Right cardiac atrium (tissue), 5 donors: ENCODE measurements around the gene TMEM237. TPM values are rescaled to one million over a fixed set of nuclear protein-coding genes. Genes with fewer than 3 reads are reported as not detected.

ENCODE experiments used
- ATAC-seq, 2 donors: fragments of 200-7000 bp; cut with Tn5 transposase; one replicate each; pipeline versions ENCODE4 v1.8.0 to v1.9.1; 2020; ENCODE audit warnings: moderate library complexity in 2 of 2, mild to moderate bottlenecking in 1 of 2
- DNase-seq, 3 donors: peaks; one replicate each; pipeline ENCODE4 v3.0.0-alpha.2; 2020
- H3K27ac ChIP-seq: one replicate; pipeline ENCODE4 v1.5.1; 2013; ENCODE audit warnings: mild to moderate bottlenecking, low read length, control low read depth, moderate library complexity
- H3K27me3 ChIP-seq: one replicate; pipeline ENCODE4 v1.6.1; 2013; ENCODE audit not compliant: control insufficient read depth, insufficient read depth
- H3K4me1 ChIP-seq: one replicate; pipeline ENCODE4 v1.6.1; 2013; ENCODE audit warnings: low read length; ENCODE audit not compliant: control insufficient read depth, insufficient read depth
- H3K4me3 ChIP-seq: one replicate; pipeline ENCODE4 v1.5.1; 2013; ENCODE audit warnings: low read length, control low read depth
- H3K9me3 ChIP-seq: one replicate; pipeline ENCODE4 v1.6.1; 2013; ENCODE audit warnings: low read length; ENCODE audit not compliant: control insufficient read depth
- WGBS: extraction: QIAGEN DNeasy Blood & Tissue Kit; methylation state at CpG from one replicate; pipeline ENCODE4 v1.1.7; 2013; 5-methylcytosine and 5-hydroxymethylcytosine counted together
- intact Hi-C, 4 donors: fragments of 100-400 bp; cut with DNase I; formaldehyde crosslinking; loops; one replicate each; pipeline versions ENCODE4 v1.11.0 to v1.14.0; 2022 to 2023
- polyA plus RNA-seq: library from polyadenylated mRNA; stranded (reverse); fragments of 200-250 nt; gene quantifications from one replicate; pipeline ENCODE4 v1.2.3, GENCODE V29; 2013
- total RNA-seq, 4 donors: library from RNA; stranded (reverse); fragmentation: NEBNext Ultra II Directional; extraction: Animal tissue kit (Norgen Biotek cat#: 25700); gene quantifications; one replicate each; pipeline ENCODE4 v1.2.1, GENCODE V29; 2021
- donor health status: healthy with polysubstance abuse.
- donor health status: DM: no; HTN: yes; CAD: no.
- donor health status: DM: no; HTN: no; CAD: no.
- donor health status: DM: no; HTN: yes; CAD: no; lungs with severe emphysema.
- donor health status: DM: yes; HTN: yes; CAD: no.

Gene TMEM237
- total and polyA plus RNA-seq, 5 donors, result 12.1 to 22.8 (median 19.4) TPM

GRCh38 chr2:201608021-201608420, 35.3 kb downstream of the TMEM237 start:
- Histone ChIP-seq H3K4me3 (no peak overlapping the region), H3K9me3 (no peaks in the 10 kb centered on the region), H3K27ac (no peak overlapping the region), H3K4me1 (no peaks in the 10 kb centered on the region), H3K27me3 (no peaks in the 10 kb centered on the region)
- WGBS, result 75% methylated on average over 1 of the region's 1 CpG
- ATAC-seq, result no peak
- no peak for DNase-seq
- intact Hi-C loops, result no loop called here

DNA sequence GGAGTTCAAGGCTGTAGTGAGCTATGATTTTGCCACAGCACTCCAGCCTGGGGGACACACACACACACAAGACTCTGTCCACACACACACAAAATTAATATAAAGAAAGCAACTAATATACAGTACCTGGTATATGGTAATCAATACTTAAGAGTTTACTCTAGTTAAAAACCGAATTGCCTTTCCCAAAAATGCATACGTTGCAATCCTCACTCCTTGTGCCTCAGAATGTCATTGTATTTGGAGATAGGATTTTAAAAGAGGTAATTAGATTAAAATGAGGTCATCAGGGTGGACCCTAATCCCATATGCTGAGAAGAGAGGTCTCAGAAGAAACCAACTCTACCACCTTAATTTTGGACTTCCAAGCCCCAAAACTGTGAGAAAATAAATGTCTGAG, 35.7 kb downstream of the TMEM237 start:
- ATAC-seq (no peak), DNase-seq (no peak)
- Histone ChIP-seq H3K4me1 (no peaks in the 10 kb centered on the region), H3K4me3 (no peak overlapping the region), H3K9me3 (no peaks in the 10 kb centered on the region), H3K27me3 (no peaks in the 10 kb centered on the region), H3K27ac (no peak overlapping the region)
- WGBS, result 66% methylated on average over 2 of the region's 2 CpGs
- intact Hi-C loops, result no loop called here

GRCh38 chr2:201600906-201601305, 42.4 kb downstream of the TMEM237 start:
- ATAC-seq (no peak), DNase-seq (no peak)
- WGBS, result 94% methylated on average over 3 of the region's 3 CpGs
- Histone ChIP-seq H3K4me1 (no peaks in the 10 kb centered on the region), H3K4me3 (no peak overlapping the region), H3K27ac (no peak overlapping the region), H3K27me3 (no peaks in the 10 kb centered on the region), H3K9me3 (no peaks in the 10 kb centered on the region)
- intact Hi-C loops, result no loop called here

DNA sequence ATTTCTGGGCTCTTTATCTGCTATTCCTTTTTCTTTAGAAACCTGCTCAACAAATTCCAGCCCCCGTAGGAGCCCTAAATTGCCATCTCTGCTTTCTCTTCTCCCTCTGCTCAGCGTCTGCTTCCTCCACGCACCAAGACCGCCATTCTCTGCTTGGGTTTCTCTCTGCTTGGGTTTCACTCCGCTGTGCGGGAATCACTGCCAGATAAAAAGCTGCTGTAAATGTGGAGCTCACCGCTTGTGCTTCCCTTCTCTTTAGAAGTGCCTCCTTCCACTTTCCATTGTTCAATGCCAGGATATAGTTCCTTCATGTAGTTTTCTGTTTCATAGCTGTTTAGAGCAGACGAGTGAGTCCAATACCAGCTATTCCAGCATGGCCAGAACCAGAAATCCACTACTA, 45.9 kb downstream of the TMEM237 start:
- intact Hi-C loops, result no loop called here
- H3K27ac ChIP-seq, result no peak overlapping the region
- ATAC-seq (no peak), DNase-seq (no peak)
- H3K27me3 ChIP-seq, result no peaks in the 10 kb centered on the region
- no peak overlapping the region for H3K4me3 ChIP-seq
- no peaks in the 10 kb centered on the region for H3K4me1 ChIP-seq
- H3K9me3 ChIP-seq, result no peaks in the 10 kb centered on the region
- WGBS, result 67% methylated on average over 8 of the region's 8 CpGs

DNA sequence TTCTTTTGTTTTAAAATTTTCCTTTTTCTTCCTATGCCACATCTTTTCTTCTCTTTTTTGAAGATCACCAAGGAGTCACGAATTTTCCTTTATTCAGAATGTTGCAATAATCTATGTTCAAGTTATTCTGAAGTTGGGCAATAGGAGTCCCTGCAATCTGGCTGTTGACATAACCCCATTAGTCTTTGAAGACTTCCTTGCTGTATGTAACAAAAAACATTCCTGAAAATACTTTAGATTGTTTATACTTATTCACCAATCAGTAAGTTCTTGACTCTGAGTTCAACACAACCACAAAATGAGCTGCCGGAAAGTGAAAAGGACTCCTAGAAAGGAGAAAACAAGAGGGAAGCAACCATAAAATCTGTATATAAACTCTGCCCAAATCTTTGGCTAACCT, 62.8 kb downstream of the TMEM237 start:
- Histone ChIP-seq H3K9me3 (no peaks in the 10 kb centered on the region), H3K4me3 (no peak overlapping the region), H3K27ac (no peak overlapping the region), H3K4me1 (no peaks in the 10 kb centered on the region), H3K27me3 (no peaks in the 10 kb centered on the region)
- intact Hi-C loops, result no loop called here
- no peak for ATAC-seq
- WGBS, result 71% methylated on average over 2 of the region's 2 CpGs
- DNase-seq, result no peak

GRCh38 chr2:201579536-201579935, 63.8 kb downstream of the TMEM237 start:
- Histone ChIP-seq H3K9me3 (no peaks in the 10 kb centered on the region), H3K4me3 (no peak overlapping the region), H3K27ac (no peak overlapping the region), H3K27me3 (no peaks in the 10 kb centered on the region), H3K4me1 (no peaks in the 10 kb centered on the region)
- no peak for ATAC-seq
- no peak for DNase-seq
- intact Hi-C loops, result no loop called here
- 59% methylated on average over 4 of the region's 4 CpGs for WGBS

DNA sequence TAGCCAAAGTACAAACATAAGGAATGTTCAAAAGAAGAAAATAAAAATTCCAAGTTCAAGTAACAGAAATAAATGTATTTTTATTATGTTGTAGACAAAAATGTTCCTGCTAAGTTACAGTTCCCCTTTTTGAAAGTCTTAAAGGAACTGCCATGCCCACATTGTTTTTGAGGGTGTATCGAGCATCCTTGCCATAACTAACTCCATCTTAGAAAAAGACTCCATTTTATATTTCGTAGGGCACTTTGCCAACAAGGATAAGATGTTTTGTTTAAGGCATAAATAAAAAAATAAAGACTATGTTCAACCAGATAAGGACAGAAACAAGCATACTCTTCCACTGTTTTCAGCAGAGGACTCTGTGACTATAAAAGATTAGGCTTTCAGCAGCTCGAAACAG, 67.3 kb downstream of the TMEM237 start:
- Histone ChIP-seq H3K27me3 (no peaks in the 10 kb centered on the region), H3K4me3 (no peak overlapping the region), H3K27ac (no peak overlapping the region), H3K4me1 (no peaks in the 10 kb centered on the region), H3K9me3 (no peaks in the 10 kb centered on the region)
- intact Hi-C loops, result no loop called here
- ATAC-seq (no peak), DNase-seq (no peak)
- WGBS, result 73% methylated on average over 3 of the region's 3 CpGs

DNA sequence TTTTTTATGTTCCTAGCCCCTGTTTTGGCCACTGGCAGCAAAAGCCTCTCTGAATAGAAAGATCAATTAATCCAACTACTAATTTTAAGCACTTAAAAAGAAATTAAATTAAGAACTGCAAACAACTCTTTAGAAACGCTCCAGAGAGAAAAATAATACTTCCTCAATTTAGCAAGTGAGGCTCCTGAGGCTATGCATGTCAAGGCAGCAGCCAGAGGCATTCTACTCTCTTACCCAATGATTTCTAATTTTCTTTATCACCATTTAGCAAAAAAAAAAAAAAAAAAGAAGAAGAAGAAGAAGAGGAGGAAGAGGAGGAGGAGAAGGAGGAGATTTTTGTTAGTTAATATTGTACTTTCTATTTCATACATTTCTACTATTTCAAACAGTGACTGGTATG, 68.5 kb downstream of the TMEM237 start:
- intact Hi-C loops, result no loop called here
- no peaks in the 10 kb centered on the region for H3K9me3 ChIP-seq
- no peak overlapping the region for H3K4me3 ChIP-seq
- 78% methylated on average over 1 of the region's 1 CpG for WGBS
- H3K27ac ChIP-seq, result no peak overlapping the region
- ATAC-seq, result no peak
- H3K4me1 ChIP-seq, result no peaks in the 10 kb centered on the region
- DNase-seq, result no peak
- H3K27me3 ChIP-seq, result no peaks in the 10 kb centered on the region

DNA sequence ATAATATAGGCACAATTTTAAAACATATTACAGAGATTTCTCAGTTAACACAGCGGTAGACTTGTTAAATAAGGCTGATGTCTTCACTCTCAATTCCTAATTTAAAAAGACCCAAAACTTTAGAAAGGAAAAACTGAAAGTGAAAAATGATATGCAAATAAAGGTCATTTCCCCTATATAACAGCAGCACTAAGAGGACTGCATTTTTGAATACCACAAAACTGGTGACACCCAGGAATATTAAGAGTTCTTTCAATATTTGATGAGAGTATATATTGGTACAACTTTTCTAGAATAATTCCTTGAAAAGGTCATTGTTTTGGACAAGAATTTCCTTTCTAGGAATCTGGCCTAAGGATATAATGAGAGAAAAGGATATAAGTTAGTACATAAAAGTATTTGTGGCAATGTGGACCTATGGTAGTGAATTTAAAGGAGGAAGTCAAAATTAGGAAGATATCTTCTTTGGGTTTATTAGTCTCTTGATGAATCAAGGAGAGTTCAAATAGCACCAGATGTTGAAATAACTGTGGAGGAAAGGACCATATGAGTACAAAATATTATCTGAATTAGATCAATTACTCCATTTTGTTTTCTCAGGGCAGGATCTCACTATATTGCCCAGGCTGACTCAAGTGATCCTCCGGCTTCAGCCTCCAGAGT, 70.3 kb downstream of the TMEM237 start:
- Histone ChIP-seq H3K9me3 (no peaks in the 10 kb centered on the region), H3K4me1 (no peaks in the 10 kb centered on the region), H3K27me3 (no peaks in the 10 kb centered on the region), H3K4me3 (no peak overlapping the region), H3K27ac (no peak overlapping the region)
- WGBS, result 94% methylated on average over 2 of the region's 2 CpGs
- intact Hi-C loops, result no loop called here
- no peak for ATAC-seq
- DNase-seq, result no peak

Other genes with a start within 250 kb of the TMEM237 start
- 100 to 1,000 TPM in 3 of 4 donors, 10 to 100 TPM in 1; 98.2 to 141 (median 134) TPM for gene TRAK2, start 192.0 kb downstream of the TMEM237 start, total RNA-seq
- 37.6 TPM for gene TRAK2, start 192.0 kb downstream of the TMEM237 start, polyA plus RNA-seq
- gene STRADB, start 191.8 kb downstream of the TMEM237 start, total RNA-seq, result 10 to 100 TPM; 35.4 to 51.3 (median 43.4) TPM
- 46.9 TPM for gene STRADB, start 191.8 kb downstream of the TMEM237 start, polyA plus RNA-seq
- gene MPP4, start 55.1 kb upstream of the TMEM237 start, total RNA-seq, result under 1 TPM in 2 of 4 donors, not detected in 2; 0.14 to 0.35 TPM
- not detected for gene MPP4, start 55.1 kb upstream of the TMEM237 start, polyA plus RNA-seq
- 10 to 100 TPM; 27.1 to 34.6 (median 32.7) TPM for gene ALS2, start 137.4 kb upstream of the TMEM237 start, total RNA-seq
- gene ALS2, start 137.4 kb upstream of the TMEM237 start, polyA plus RNA-seq, result 10.9 TPM
- under 1 TPM; 0.11 to 0.97 (median 0.37) TPM for gene CDK15, start 163.0 kb upstream of the TMEM237 start, total RNA-seq
- 0.25 TPM for gene CDK15, start 163.0 kb upstream of the TMEM237 start, polyA plus RNA-seq